A549 (cell line): ENCODE results near the gene SLC6A19. TPM values are rescaled to one million over a fixed set of nuclear protein-coding genes. Genes with fewer than 3 reads are reported as not detected.

Experiments
- ATAC-seq, 2 experiments: fragments of 200-7000 bp in 1 of 2; fragments of >200 bp in 1 of 2; cut with Nextera tagmentation in 1 of 2; cut with Tn5 transposase in 1 of 2; 3 replicates each; pipeline versions ENCODE4 v1.8.0 to v1.9.1; 2018 to 2020; ENCODE audit warnings: mild to moderate bottlenecking in 1 of 2, moderate library complexity in 1 of 2
- CTCF ChIA-PET: fragments of 300-600 bp; sonication (Branson Sonifier 250); formaldehyde crosslinking; extraction: SDS; loops from one replicate; lab custom pipeline; 2021; ENCODE audit warnings: antibody characterized with exemption, inconsistent platforms; lab: Yijun Ruan, JAX
- POLR2A ChIA-PET: fragments of 350-600 bp; formaldehyde crosslinking; extraction: SDS; loops from one replicate; lab custom pipeline; 2021; ENCODE audit warnings: antibody characterized with exemption, inconsistent platforms; lab: Yijun Ruan, JAX
- DNase-seq, 2 experiments: peaks; one replicate each; pipeline versions ENCODE4 v3.0.0 to v3.0.0-alpha.2; 2011 to 2016; ENCODE audit warnings: low read depth in 1 of 2, low spot score in 1 of 2
- FAIRE-seq: peaks from 2 replicates; lab custom pipeline; 2011; peaks lifted over from hg19 to GRCh38; lab: Jason Lieb, UNC
- H3K27ac ChIP-seq, 2 experiments: fragments of >200 bp; sonication (Bioruptor Twin); formaldehyde crosslinking; 3 replicates each; pipeline ENCODE4 v1.5.1; 2016 to 2017
- H3K4me1 ChIP-seq: fragments of >200 bp; sonication (Bioruptor Twin); formaldehyde crosslinking; 3 replicates; pipeline ENCODE4 v1.6.1; 2016
- H3K4me2 ChIP-seq: fragments of >200 bp; sonication (Bioruptor Twin); formaldehyde crosslinking; 3 replicates; pipeline ENCODE4 v1.6.1; 2016
- H3K4me3 ChIP-seq: fragments of >200 bp; sonication (Bioruptor Twin); formaldehyde crosslinking; 3 replicates; pipeline ENCODE4 v1.5.1; 2016
- H3K9me3 ChIP-seq: fragments of >200 bp; sonication (Bioruptor Twin); formaldehyde crosslinking; 3 replicates; pipeline ENCODE4 v1.6.1; 2016
- ESRRA ChIP-seq: fragments of 150-350 bp; IDR thresholded peaks from 2 replicates; pipeline ENCODE4 v1.6.1; 2014; ENCODE audit warnings: mild to moderate bottlenecking, low read length, borderline replicate concordance
- FOSL2 ChIP-seq, 2 experiments: fragments of 450-650 bp in 1 of 2; fragments of >200 bp in 1 of 2; sonication (Bioruptor Twin) in 1 of 2; formaldehyde crosslinking; IDR thresholded peaks; 2 replicates each; pipeline versions ENCODE4 v1.5.0 to v1.6.1; 2016 to 2020; ENCODE audit warnings: mild to moderate bottlenecking in 1 of 2, moderate library complexity in 1 of 2
- FOXS1 ChIP-seq: fragments of 250-450 bp; sonication (Bioruptor Pico); IDR thresholded peaks from 2 replicates; pipeline ENCODE4 v1.5.0; 2020; ENCODE audit warnings: mild to moderate bottlenecking, moderate library complexity
- HEYL ChIP-seq: fragments of 250-450 bp; sonication (Bioruptor Pico); IDR thresholded peaks from 2 replicates; pipeline ENCODE4 v1.8.0; 2021; ENCODE audit warnings: mild to moderate bottlenecking, moderate library complexity
- HOXA7 ChIP-seq: fragments of 250-450 bp; sonication (Bioruptor Pico); IDR thresholded peaks from 2 replicates; pipeline ENCODE4 v1.5.0; 2020; ENCODE audit warnings: mild to moderate bottlenecking, moderate library complexity
- HOXB13 ChIP-seq: fragments of 250-450 bp; sonication (Bioruptor Pico); IDR thresholded peaks from 2 replicates; pipeline ENCODE4 v1.5.0; 2020; ENCODE audit warnings: low read depth, mild to moderate bottlenecking, moderate library complexity
- KDM1A ChIP-seq: fragments of 200-600 bp; sonication (generic); IDR thresholded peaks from 2 replicates; pipeline ENCODE4 v1.6.1; 2016; ENCODE audit warnings: low read depth, mild to moderate bottlenecking
- MAFK ChIP-seq: fragments of 450-650 bp; IDR thresholded peaks from 2 replicates; pipeline ENCODE4 v1.6.1; 2014; ENCODE audit not compliant: partially characterized antibody
- MAX ChIP-seq: IDR thresholded peaks from 2 replicates; pipeline ENCODE4 v1.6.1; 2012
- MAZ ChIP-seq: fragments of 150-350 bp; IDR thresholded peaks from 2 replicates; pipeline ENCODE4 v1.6.1; 2014; ENCODE audit warnings: antibody characterized with exemption, low read depth, low read length, borderline replicate concordance
- NFE2L2 ChIP-seq: fragments of 150-350 bp; conservative IDR thresholded peaks from 2 replicates; pipeline ENCODE4 v1.6.1; 2014; ENCODE audit warnings: low read length
- RAD21 ChIP-seq, 2 experiments: fragments of >200 bp in 1 of 2; sonication (Bioruptor Twin) in 1 of 2; formaldehyde crosslinking in 1 of 2; IDR thresholded peaks in 1 of 2; conservative IDR thresholded peaks in 1 of 2; 2 replicates in 1 of 2; 3 replicates in 1 of 2; pipeline ENCODE4 v1.6.1; 2012 to 2018; ENCODE audit warnings: inconsistent platforms in 1 of 2
- REST ChIP-seq: fragments of 200-600 bp; sonication (generic); IDR thresholded peaks from 2 replicates; pipeline ENCODE4 v1.6.1; 2016; ENCODE audit warnings: antibody characterized with exemption, mild to moderate bottlenecking, moderate library complexity
- WGBS: methylation state at CpG from one replicate; pipeline ENCODE4 v1.1.6; 2017; ENCODE audit errors: missing lambda C conversion rate; 5-methylcytosine and 5-hydroxymethylcytosine counted together
- polyA plus RNA-seq, 4 experiments: library from polyadenylated mRNA; depleted of rRNA in 3 of 4; stranded (reverse); fragments of >200 nt; fragmentation: RNase III in 1 of 4; extraction: RNeasy Plus Mini Kit Qiagen cat#74134 plus additional on column Dnase treatment in 1 of 4; gene quantifications; 2 replicates in 3 of 4; 3 replicates in 1 of 4; pipeline ENCODE4 v1.2.3, GENCODE V29; 2011 to 2017

SLC6A19 gene
- polyA plus RNA-seq, 2 of the 4 experiments (the other 2 are of a cell fraction): 0.01 TPM; not detected in 1

- peak in 1 of 2 experiments; percentile 33 for DNase-seq
- no peak overlapping the region for H3K4me3 ChIP-seq
- 0 out of 6 replicates have a peak, but pooled peaks of 1 of the 2 experiments have one; percentile 6 for ATAC-seq
- WGBS: 37% methylated on average over 15 of the region's 15 CpGs
- no peaks in the 10 kb centered on the region for H3K9me3 ChIP-seq
- TF ChIP-seq FOSL2 (IDR thresholded peaks at IDR 0.05): no peak
- TF ChIP-seq FOSL2 (CRISPR knock-in tag; IDR thresholded peaks at IDR 0.05): no peak
- no peak for TF ChIP-seq RAD21 (conservative IDR thresholded peaks at IDR 0.05 in 1 of 2, IDR thresholded peaks at IDR 0.05 in 1 of 2)
- no peak for TF ChIP-seq HEYL (CRISPR knock-in tag)
- TF ChIP-seq HOXA7 (CRISPR knock-in tag): no peak
- TF ChIP-seq MAX: no peak
- TF ChIP-seq NFE2L2: no peak
- no peak for TF ChIP-seq REST
- no peak for TF ChIP-seq FOXS1 (CRISPR knock-in tag)
- TF ChIP-seq KDM1A: no peak
- TF ChIP-seq ESRRA: no peak
- ChIA-PET POLR2A (no interaction called here), CTCF (interaction anchor here (0.9 to 4.5 kb wide), 5 partner anchors 9 to 474 kb away, joined by 3 to 91 read pairs (median 37); no protein-coding TSS in a partner anchor)
- no peak overlapping the region for H3K27ac ChIP-seq
- no peak overlapping the region for H3K4me2 ChIP-seq
- H3K4me1 ChIP-seq: peaks cover 5% of the 10 kb centered on the region
- FAIRE-seq: no peak
Measured at GRCh38 chr5:1171340-1171941, 30.0 kb upstream of the SLC6A19 start.

- Histone ChIP-seq H3K9me3 (no peaks in the 10 kb centered on the region), H3K27ac (no peak overlapping the region), H3K4me3 (no peak overlapping the region), H3K4me2 (no peak overlapping the region), H3K4me1 (peaks cover 5% of the 10 kb centered on the region)
- no peak for FAIRE-seq
- POLR2A ChIA-PET: no interaction called here
- no peak for DNase-seq
- no peak for ATAC-seq
- 84% methylated on average over 12 of the region's 20 CpGs for WGBS
- CTCF ChIA-PET: interaction anchor here (1.0 to 4.5 kb wide), 8 partner anchors 10 to 473 kb away, joined by 4 to 91 read pairs (median 22); no protein-coding TSS in a partner anchor
- no peak for TF ChIP-seq MAFK
- no peak for TF ChIP-seq MAZ
- no peak for TF ChIP-seq HOXB13 (CRISPR knock-in tag)
- TF ChIP-seq, all 56 proteins: peak for 0
Measured at GRCh38 chr5:1172007-1172581, 29.3 kb upstream of the SLC6A19 start.

GRCh38 chr5:1172670-1173404 is 28.6 kb upstream of the SLC6A19 start:
- DNase-seq (no peak), FAIRE-seq (no peak), ATAC-seq (no peak)
- peaks cover 5% of the 10 kb centered on the region for H3K4me1 ChIP-seq
- no peak overlapping the region for H3K4me3 ChIP-seq
- WGBS: 84% methylated on average over 22 of the region's 22 CpGs
- H3K9me3 ChIP-seq: no peaks in the 10 kb centered on the region
- TF ChIP-seq MAFK (peak; percentile 92), RAD21 (conservative IDR thresholded peaks at IDR 0.05 in 1 of 2, IDR thresholded peaks at IDR 0.05 in 1 of 2) (no peak)
- ChIA-PET CTCF (interaction anchor here (1.4 to 4.5 kb wide), 14 partner anchors 11 to 484 kb away, joined by 4 to 91 read pairs (median 8); no protein-coding TSS in a partner anchor), POLR2A (no interaction called here)
- H3K27ac ChIP-seq: no peak overlapping the region
- H3K4me2 ChIP-seq: no peak overlapping the region
